GM19043 (cell line): ENCODE results near the gene MAPRE3.

Experiments
- ATAC-seq: cut with Tn5 transposase; IDR thresholded peaks from one replicate; pipeline ENCODE4 v1.9.1; 2021; ENCODE audit warnings: low read depth; ENCODE audit not compliant: unreplicated experiment

Gene MAPRE3

GRCh38 chr2:26982102-26982742 is 11.8 kb downstream of the MAPRE3 start:
- no peak for ATAC-seq

- ATAC-seq, result no peak
Observed at GRCh38 chr2:26983746-26984145, 13.3 kb downstream of the MAPRE3 start.

- no peak for ATAC-seq
Observed at GRCh38 chr2:26985807-26986206, 15.4 kb downstream of the MAPRE3 start.

- no peak for ATAC-seq
Observed at GRCh38 chr2:26986576-26986975, 16.1 kb downstream of the MAPRE3 start.

- no peak for ATAC-seq
Observed at GRCh38 chr2:26988058-26988860, 17.8 kb downstream of the MAPRE3 start.

- ATAC-seq, result no peak
Observed at GRCh38 chr2:26989156-26989555, 18.7 kb downstream of the MAPRE3 start.

GRCh38 chr2:26991717-26992116 is 21.3 kb downstream of the MAPRE3 start:
- ATAC-seq, result no peak

- no peak for ATAC-seq
Observed at GRCh38 chr2:26993768-26994167, 23.3 kb downstream of the MAPRE3 start.

GRCh38 chr2:26994983-26995382 is 24.5 kb downstream of the MAPRE3 start:
- ATAC-seq, result no peak

GRCh38 chr2:26997394-26997793 is 27.0 kb downstream of the MAPRE3 start:
- no peak for ATAC-seq

- no peak for ATAC-seq
Observed at GRCh38 chr2:26998323-26998722, 27.9 kb downstream of the MAPRE3 start.

GRCh38 chr2:27000228-27000627 is 29.8 kb downstream of the MAPRE3 start:
- ATAC-seq, result no peak

GRCh38 chr2:27000995-27001394 is 30.6 kb downstream of the MAPRE3 start:
- no peak for ATAC-seq

GRCh38 chr2:27001950-27002349 is 31.5 kb downstream of the MAPRE3 start:
- ATAC-seq, result no peak

- no peak for ATAC-seq
Observed at GRCh38 chr2:27003007-27003406, 32.6 kb downstream of the MAPRE3 start.

GRCh38 chr2:27003857-27004256 is 33.4 kb downstream of the MAPRE3 start:
- ATAC-seq, result no peak

GRCh38 chr2:27006602-27007415 is 36.4 kb downstream of the MAPRE3 start:
- ATAC-seq, result no peak

GRCh38 chr2:27007416-27008374 is 37.3 kb downstream of the MAPRE3 start:
- ATAC-seq, result no peak

- ATAC-seq, result no peak
Observed at GRCh38 chr2:27008678-27009077, 38.2 kb downstream of the MAPRE3 start.

GRCh38 chr2:27009083-27009482 is 38.6 kb downstream of the MAPRE3 start:
- ATAC-seq, result no peak
